Stimulated activated CD8-positive, alpha-beta memory T cell treated with anti-CD3 and anti-CD28 coated beads, Interleukin-4, amount 100 ng/mL, for 24 hours (primary cell): Measurements from ENCODE around the gene PDCD6IP.
"Not testable (repeated sequence)": the region's sequence is repeated elsewhere in the genome, so short reads cannot be mapped to it uniquely, and the experiment has no call there.

Experiments used
- DNase-seq: peaks from one replicate; pipeline ENCODE4 v3.0.0-alpha.2; 2020; ENCODE audit warnings: low read depth

The PDCD6IP gene, protein sequence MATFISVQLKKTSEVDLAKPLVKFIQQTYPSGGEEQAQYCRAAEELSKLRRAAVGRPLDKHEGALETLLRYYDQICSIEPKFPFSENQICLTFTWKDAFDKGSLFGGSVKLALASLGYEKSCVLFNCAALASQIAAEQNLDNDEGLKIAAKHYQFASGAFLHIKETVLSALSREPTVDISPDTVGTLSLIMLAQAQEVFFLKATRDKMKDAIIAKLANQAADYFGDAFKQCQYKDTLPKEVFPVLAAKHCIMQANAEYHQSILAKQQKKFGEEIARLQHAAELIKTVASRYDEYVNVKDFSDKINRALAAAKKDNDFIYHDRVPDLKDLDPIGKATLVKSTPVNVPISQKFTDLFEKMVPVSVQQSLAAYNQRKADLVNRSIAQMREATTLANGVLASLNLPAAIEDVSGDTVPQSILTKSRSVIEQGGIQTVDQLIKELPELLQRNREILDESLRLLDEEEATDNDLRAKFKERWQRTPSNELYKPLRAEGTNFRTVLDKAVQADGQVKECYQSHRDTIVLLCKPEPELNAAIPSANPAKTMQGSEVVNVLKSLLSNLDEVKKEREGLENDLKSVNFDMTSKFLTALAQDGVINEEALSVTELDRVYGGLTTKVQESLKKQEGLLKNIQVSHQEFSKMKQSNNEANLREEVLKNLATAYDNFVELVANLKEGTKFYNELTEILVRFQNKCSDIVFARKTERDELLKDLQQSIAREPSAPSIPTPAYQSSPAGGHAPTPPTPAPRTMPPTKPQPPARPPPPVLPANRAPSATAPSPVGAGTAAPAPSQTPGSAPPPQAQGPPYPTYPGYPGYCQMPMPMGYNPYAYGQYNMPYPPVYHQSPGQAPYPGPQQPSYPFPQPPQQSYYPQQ

DNA sequence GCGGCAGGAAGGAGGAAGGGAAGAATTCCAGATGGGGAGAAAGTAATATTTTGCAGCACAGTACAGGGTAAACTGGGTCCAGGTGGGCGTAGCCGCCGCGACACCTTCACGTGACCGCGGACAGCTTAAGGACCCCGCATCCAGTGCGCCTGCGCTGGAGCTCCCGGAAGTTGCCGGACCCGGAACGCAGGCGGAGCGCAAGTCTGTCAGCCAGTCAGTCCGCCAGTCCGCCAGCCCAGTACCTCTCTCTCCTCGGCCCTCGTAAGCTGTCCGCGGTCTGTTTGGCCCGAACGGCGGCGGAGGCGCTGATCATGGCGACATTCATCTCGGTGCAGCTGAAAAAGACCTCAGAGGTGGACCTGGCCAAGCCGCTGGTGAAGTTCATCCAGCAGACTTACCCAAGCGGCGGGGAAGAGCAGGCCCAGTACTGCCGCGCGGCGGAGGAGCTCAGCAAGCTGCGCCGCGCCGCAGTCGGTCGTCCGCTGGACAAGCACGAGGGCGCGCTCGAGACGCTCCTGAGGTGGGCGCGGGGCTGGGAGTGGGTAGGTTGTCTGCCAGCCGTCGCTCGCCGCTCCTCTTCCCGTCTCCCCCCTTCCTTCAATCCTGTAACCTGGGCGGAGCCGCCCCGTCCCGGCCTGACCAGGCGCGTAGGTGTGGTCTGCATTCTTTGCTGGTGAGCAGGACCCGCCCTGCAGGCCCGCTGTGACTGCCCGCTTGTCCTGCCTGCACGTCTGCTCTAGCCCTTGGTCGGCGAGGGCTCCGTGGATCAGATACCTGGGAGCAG lies at the start of gene PDCD6IP:
Gene PDCD6IP (plus strand): TSS at position 213 of the 784 bp plus-strand sequence. CDS start 99 bp downstream, at position 312.
- peak; percentile 89 for DNase-seq

DNA sequence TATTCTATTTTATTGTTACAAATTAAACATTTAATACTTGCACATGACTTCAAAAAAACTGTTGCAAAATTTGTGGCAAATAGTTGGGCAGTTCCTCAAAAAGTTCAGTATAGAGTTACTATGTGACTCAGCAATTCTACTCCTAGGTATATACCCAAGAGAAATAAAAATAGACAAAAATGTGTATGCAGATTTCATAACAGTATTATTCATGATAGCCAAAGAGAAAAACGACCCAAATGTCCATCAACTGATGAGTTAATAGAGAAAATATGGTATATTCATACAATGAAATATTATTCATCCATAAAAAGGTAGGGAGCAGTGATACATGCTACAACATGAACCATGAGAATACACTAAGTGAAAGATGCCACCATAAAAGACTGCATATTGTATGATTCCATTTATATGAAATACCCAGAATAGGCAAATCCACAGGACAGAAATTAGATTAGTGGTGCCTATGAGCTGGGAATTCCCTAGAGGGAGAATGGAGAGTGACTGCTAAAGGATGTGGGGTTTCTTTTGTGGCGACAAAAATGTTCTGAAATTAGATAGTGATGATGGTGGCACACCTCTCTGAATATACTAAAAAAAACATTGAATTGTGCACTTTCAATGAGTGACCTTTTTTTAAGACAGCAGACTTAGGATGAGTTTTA lies 48.8 kb upstream of the PDCD6IP start:
- no peak for DNase-seq

DNA sequence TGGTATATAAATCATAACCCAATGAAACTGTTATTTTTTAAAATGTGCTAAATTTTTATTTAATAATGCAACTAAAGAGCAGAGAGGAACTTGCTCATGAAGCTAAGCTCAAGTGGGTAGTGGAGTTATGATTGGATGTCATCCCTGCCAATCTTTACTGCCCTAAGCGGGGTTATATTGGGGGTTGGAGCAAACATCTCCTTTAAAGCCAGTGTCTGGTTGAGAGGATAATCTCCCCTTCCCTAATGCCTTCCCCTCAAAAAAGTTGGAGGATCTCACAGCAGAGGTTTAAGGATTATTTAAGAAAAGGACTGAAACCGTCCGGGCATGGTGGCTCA lies 48.2 kb upstream of the PDCD6IP start:
- no peak for DNase-seq

DNA sequence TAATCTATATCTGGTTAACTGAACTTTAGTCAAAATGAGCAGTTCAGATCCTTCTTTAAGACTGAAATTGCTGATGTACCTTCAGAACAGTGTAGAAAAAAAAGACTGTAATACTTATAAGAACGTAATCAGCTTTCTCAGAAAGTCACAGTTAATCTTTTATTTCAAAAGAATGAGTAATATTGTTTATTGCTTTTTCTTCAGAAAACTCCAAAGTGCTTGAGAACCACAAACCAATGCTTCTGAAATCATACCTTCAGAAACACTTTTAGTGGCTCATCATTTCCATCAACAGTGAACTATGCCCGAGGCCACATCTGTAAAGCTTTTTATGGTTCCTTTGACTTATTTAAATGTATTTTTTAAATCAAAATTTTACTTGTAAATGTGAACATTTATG lies 47.1 kb upstream of the PDCD6IP start:
- no peak for DNase-seq

DNA sequence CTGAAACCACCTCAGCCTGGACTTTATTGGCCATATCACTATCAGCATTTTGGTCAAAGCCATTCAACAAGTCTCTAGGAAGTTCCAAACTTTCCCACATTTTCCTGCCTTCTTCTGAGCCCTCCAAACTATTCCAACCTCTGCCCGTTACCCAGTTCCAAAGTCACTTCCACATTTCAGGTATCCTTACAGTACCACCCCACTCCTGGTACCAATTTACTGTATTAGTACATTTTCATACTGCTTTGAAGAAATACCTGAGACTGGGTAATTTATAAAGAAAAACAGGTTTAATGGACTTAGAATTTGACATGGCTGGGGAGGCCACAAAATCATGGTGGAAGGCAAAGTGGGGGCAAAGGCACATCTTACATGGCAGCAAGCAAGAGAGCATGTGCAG lies 44.0 kb upstream of the PDCD6IP start:
- DNase-seq: not testable (repeated sequence)

DNA sequence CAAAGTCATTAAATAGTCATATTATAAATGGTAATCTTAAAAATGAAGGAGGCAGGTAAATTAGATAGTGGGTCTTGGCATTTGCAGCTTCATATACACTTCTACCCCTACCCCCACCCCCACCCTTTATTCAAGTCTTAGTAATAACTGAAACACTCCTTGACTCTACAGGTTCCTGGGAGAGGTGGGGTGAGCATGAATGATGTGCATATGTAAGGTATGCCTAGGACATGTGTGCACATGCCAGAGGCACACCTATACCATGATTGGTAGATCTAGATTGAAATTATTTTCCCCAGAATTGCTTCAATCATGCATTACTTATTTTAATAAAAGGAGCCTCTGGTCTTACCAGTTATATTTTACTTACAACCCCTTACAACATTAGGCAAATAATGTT lies 40.1 kb upstream of the PDCD6IP start:
- no peak for DNase-seq

DNA sequence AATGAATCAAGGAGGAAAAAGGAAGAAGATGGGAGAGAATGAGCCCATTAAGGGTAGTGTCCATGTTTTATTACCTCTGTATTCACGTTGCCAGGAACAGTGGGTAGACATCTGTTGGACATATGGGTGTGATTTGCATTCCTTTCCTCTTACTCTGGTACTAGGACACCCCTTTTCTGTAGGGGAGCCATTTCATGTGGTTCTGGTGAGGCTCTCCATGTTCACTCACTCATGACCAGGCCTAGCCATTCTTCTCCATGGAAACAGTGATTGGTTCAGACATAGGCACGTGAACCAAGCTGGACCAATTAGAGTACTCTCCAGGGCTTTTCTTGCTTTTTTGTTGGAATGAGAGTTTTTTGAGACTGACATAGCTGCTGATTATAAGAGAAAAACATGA lies 39.6 kb upstream of the PDCD6IP start:
- no peak for DNase-seq

DNA sequence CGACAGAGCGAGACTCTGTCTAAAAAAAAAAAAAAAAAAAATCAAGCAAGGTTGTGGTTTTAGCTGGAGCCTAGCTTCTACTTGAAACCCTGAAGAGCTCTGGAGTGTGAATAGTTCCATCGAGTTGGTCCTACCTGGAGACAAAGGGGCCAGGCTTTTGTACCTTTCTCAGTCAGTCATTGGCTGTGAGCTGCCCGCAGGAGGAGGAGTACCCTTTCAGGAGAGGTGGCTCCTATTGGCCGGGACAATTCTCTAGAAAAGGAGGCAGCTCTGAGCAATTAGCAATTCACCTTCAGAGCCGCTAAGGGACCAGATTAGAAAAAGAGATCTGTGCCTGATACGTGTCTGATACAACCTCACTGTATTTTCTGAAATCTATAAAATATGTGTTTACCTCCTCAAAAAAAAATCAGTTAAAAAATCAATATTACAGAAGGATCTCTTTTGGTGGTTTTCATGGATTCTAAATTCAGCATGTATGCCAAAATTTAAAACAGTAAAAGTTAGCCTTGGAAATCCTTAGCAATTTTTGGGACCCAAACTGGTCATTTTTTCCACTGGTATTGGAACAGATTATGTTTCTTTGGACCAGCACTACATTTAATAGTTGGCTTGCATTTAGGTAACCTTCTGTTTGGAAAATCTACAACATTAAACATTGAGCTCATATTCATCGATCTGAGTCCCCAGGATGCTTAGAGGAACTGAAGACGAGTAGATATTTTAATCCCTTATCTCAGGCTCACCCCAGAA lies 29.7 kb upstream of the PDCD6IP start:
- no peak for DNase-seq

DNA sequence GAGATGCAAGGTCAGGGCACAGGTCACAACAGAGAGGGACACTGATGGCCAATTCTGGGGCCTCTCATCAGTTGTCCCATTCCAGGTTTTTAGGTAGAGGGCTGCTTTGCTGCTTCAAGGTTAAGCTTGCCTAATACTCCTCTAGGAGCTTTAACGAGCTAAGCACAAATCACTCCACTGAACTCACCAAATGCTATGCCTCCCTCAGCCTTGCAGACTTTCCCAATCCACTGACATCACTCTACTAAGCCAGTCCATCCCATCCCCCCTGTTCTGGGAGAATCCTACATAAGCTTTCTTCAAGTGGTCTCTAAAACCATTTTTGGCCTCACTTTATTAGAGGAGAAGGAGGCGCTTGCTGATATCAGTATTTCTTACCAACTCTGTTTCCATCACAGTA lies 24.8 kb upstream of the PDCD6IP start:
- DNase-seq: no peak

DNA sequence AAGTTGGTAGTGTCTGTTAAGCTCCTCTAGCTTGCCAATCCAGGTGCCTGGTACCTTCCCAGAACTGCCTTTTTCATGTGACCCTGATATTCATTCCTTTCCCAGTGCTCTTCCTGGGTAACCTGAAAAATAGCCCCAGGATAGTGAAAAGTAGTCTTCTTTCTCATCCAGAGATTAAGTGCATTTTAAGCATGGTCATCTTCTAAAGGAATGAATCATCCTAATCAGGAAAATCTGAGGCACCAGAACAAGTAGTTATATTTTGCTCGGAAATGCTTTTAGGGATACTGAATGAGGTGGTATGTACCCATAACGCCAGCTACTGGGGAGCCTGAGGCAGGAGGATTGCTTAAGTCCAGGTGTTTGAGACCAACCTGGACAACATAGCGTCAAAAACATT lies 23.1 kb upstream of the PDCD6IP start:
- no peak for DNase-seq

DNA sequence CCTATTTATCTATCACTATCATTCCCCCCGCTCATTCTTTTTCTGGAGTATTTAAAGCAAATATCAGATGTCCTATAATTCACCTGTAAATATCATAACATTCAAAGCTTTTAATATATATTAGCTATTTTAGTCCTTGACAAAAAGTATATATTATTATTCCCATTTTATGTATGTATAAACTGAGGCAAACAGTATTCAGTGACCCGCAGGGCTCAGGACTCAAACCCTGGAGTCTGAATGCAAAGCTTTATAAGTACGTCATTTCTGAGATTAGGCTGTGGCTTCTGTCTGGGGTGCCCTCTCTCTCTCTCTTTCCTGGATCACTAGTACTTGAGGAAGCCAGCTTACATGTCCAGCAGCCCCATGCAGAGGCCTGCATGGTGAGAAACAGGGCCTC lies 20.4 kb upstream of the PDCD6IP start:
- no peak for DNase-seq

DNA sequence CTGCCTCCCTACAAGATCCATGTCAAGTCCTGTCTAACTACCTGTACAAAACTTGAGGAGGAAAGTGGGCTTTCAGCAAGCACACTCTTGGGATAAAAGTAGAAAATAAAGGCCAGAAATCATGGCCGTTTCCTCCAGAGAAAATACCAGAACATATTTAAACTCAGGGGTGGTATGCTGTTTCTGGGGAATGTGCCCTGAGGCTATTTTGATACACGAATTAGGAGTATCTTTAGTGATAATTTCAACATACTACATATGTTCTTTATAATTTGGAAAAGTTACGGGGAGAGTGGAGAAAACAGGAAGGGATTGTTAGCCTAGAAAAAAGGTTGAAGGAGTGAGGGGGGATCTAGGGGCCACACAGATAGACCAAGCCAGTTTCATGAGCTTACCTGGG lies 18.7 kb upstream of the PDCD6IP start:
- no peak for DNase-seq

DNA sequence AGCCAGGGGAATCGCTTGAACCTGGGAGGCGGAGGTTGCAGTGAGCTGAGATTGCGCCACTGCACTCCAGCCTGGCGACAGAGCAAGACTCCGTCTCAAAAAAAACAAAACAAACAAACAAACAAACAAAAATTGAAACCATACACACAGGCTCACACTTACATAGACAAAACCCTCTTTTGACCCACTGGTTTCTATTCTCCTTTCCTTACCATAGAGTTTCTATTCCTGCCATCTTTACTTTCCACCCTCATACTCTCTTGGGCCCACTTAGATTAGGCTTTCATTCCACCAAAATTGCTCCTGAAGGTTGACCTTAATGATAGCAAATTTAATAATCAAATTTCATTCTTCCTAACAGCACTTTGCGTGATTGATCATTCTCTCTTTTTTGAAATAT lies 17.0 kb upstream of the PDCD6IP start:
- not testable (repeated sequence) for DNase-seq

DNA sequence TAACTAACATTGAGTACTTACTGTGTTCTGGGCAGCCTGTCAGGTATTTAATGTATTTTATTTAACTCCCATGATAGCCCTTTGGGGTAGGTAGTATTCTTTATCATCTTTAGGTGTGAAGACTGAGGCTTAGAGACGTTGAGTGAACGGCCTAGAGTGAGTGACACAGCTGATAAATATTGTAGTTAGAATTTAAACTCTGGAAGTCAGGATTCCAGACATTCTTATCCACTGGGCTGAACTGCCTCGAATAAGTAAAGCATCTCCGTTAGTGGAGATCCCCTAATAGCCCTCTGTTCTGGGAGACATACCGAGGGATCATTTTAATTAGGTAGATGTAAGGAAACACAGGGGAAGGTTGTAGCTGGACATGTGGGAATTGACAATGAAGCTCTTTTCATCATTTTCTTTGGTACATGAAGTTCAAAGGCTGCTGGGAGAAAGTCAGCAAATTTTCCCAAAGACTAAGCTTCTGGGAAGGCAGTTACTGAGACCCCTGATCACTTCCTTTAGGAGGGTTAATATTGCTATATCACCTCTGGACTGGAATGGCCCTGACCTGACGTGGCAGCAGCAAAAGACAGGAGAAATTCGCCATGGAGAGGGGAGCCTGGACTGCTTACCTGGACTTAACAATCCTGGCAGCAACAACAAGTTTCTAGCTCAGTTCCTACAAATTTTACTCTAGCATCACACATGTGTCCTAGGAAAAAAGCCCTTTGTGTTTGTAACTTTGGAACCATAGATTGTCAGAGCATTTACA lies 11.7 kb upstream of the PDCD6IP start:
- DNase-seq: no peak

DNA sequence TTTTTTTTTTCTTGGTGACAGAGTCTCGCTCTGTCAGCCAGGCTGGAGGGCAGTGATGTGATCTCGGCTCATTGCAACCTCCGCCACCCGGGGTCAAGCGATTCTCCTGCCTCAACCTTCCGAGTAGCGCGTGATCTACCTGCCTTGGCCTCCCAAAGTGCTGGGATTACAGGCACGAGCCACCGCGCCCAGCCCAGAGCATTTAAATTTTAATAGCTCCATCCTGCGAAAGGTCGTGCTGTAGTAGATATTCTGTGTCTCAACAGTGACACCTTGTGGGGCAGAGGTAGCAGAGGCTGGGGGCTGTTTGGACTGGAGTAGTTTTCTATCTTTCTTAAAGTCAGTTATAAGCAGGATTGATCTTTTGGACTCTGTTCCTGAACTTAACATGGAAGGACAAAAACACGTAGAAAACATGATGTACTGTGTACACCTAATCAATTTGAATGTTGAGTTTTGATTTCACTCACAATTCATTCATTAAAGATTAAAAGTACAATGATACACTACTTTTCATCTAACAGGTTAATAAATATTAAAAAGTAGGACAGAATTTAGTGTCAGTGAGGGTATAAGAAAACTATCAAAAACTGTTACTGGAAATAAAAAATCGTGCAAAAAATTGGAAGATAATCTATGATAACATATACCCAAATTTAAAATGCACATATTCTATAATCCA lies 11.0 kb upstream of the PDCD6IP start:
- no peak for DNase-seq

DNA sequence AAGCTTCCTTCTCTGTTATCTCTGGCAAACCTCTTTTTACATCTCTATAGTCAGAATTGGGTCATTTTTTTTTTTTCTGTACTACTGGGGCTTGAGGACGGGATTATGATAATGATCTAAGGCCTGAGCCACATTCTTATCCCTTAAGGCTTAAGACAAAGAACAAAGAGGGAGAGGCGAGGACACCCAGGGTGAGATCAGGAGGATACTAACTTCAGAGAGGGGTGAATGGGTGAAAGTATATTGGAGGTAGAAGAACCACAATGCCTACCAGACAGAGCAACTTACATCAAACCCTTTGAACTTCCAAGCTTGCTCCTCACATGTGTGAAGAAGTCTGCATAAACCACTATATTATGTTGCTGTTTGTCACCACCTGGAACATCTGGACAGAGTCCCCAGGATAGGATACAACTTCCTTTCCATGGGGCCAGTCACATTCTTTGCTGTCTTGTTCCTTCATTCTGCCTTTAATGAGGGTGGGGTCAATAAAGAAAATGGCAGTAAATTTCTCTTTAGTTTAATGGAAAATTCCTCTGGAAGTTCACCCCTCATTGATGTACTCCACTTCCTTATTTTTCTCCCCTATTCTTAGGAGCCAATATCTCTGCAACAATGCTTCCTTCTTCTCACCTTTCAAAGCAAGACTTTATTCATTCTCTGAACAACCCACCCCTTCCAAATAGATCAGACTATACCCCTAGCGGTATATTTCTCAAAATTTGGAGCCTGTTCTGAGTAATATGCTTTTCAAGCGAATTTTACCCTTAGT lies 9.1 kb upstream of the PDCD6IP start:
- DNase-seq: no peak

DNA sequence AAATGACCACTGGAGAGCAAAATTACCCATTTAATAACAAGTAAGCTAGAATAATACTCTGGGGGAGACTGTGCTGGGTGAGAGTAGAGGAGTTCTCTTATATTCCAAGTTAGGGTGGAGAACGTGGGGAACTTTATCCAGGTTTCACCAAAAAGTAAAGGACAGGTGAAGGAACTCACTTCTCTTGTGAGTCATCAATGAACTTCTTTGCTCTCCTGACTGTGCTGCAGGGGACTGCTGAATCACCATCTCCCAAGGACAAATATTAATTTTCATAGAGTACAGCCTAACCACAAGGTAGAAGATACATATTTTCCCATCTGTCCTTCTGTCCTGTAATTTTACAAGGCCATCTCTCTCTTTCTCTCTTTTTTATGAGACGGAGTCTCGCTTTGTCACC lies 8.3 kb upstream of the PDCD6IP start:
- DNase-seq: no peak

DNA sequence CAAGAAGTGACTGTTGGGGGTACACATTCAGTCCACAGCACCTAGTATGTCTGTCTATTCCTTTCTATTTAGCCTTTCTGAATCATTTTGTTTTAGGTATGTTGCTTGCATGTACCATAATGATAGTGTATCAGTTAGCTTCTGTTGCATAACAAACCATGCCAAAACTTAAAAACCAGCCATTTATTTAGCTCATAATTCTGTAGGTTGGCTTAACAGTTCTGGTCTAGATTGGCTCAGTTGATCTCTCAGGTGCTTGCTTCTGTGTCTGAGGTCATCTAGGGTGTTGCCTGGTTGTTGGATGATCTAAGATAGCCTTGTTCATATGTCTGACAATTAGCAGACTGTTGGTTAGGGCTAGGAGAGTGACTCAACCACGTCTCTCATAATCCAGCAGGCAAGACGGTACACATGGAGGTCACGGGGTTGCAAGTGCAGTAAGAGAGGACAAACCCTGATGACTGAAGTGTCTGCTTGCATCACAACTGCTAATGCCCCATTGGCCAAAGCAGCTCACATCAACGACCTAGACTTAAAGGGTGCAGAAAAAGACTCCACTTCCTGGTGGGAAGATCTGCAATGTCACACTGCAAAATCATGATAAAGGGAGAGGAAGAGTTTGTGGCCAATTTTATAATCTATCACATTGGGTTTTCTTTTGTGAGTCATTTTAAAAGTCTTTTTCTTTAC lies 6.8 kb upstream of the PDCD6IP start:
- DNase-seq: no peak
